Panc1 (cell line): ENCODE data around the gene JUND.

Experiments
- POLR2AphosphoS5 ChIP-seq: IDR thresholded peaks from 2 replicates; pipeline ENCODE4 v1.6.1; 2012; ENCODE audit warnings: mild to moderate bottlenecking, low read depth, low read length, moderate library complexity
- SIN3A ChIP-seq: IDR thresholded peaks from 2 replicates; pipeline ENCODE4 v1.6.1; 2012; ENCODE audit warnings: low read depth, mild to moderate bottlenecking, low read length, moderate library complexity, borderline replicate concordance; ENCODE audit not compliant: insufficient read depth
- TCF7L2 ChIP-seq: IDR thresholded peaks from 2 replicates; pipeline ENCODE4 v1.6.1; 2011; ENCODE audit warnings: mild to moderate bottlenecking, low read depth, low read length, inconsistent platforms
- TF ChIP-seq, protein P1 (sequence below): fragments of 450-650 bp; IDR thresholded peaks from 2 replicates; pipeline ENCODE4 v1.5.1; 2017; ENCODE audit warnings: mild to moderate bottlenecking
- TF ChIP-seq, protein P2 (sequence below), 2 experiments: IDR thresholded peaks; 2 replicates each; pipeline ENCODE4 v1.6.1; 2011 to 2012; ENCODE audit warnings: low read depth in 2 of 2, control low read depth in 1 of 2, low read length in 1 of 2, mild to moderate bottlenecking in 1 of 2, moderate library complexity in 1 of 2; ENCODE audit not compliant: insufficient read depth in 1 of 2

DNA sequence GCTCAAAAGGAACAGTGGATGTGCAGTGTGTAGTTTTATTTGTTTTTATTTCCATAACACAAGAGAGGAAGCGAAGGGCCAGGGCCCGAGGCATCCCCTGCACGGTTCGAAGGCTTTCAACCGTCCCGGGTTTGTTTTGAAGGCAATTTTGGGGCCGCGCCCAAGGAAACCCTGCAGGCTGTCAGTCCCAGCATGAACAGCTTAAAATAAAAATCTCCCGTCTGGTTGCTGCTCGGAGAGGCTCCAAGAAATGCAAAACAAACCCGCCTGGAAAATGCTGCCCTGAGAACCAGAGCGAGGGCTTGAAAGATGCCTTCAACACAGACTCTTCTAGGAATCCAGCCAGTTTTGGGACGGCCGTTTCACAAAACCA, 25.5 kb upstream of the JUND start:
- TF ChIP-seq POLR2AphosphoS5 (no peak), TCF7L2 (no peak), SIN3A (no peak)
- TF ChIP-seq, protein P1, sequence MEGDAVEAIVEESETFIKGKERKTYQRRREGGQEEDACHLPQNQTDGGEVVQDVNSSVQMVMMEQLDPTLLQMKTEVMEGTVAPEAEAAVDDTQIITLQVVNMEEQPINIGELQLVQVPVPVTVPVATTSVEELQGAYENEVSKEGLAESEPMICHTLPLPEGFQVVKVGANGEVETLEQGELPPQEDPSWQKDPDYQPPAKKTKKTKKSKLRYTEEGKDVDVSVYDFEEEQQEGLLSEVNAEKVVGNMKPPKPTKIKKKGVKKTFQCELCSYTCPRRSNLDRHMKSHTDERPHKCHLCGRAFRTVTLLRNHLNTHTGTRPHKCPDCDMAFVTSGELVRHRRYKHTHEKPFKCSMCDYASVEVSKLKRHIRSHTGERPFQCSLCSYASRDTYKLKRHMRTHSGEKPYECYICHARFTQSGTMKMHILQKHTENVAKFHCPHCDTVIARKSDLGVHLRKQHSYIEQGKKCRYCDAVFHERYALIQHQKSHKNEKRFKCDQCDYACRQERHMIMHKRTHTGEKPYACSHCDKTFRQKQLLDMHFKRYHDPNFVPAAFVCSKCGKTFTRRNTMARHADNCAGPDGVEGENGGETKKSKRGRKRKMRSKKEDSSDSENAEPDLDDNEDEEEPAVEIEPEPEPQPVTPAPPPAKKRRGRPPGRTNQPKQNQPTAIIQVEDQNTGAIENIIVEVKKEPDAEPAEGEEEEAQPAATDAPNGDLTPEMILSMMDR = no peak
- TF ChIP-seq, protein P2, sequence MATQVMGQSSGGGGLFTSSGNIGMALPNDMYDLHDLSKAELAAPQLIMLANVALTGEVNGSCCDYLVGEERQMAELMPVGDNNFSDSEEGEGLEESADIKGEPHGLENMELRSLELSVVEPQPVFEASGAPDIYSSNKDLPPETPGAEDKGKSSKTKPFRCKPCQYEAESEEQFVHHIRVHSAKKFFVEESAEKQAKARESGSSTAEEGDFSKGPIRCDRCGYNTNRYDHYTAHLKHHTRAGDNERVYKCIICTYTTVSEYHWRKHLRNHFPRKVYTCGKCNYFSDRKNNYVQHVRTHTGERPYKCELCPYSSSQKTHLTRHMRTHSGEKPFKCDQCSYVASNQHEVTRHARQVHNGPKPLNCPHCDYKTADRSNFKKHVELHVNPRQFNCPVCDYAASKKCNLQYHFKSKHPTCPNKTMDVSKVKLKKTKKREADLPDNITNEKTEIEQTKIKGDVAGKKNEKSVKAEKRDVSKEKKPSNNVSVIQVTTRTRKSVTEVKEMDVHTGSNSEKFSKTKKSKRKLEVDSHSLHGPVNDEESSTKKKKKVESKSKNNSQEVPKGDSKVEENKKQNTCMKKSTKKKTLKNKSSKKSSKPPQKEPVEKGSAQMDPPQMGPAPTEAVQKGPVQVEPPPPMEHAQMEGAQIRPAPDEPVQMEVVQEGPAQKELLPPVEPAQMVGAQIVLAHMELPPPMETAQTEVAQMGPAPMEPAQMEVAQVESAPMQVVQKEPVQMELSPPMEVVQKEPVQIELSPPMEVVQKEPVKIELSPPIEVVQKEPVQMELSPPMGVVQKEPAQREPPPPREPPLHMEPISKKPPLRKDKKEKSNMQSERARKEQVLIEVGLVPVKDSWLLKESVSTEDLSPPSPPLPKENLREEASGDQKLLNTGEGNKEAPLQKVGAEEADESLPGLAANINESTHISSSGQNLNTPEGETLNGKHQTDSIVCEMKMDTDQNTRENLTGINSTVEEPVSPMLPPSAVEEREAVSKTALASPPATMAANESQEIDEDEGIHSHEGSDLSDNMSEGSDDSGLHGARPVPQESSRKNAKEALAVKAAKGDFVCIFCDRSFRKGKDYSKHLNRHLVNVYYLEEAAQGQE (IDR thresholded peaks at IDR 0.05; ENCODE audit: insufficient read depth in 1 of 2, low read depth in 2 of 2, low read length in 1 of 2) = no peak
